ENCODE results near the gene PADI3.
"Not testable (repeated sequence)": the region's sequence is repeated elsewhere in the genome, so short reads cannot be mapped to it uniquely, and the experiment has no call there.

The PADI3 gene

GRCh38 chr1:17215545-17215890, 33.4 kb upstream of the PADI3 start:
- no peak for DNase-seq

GRCh38 chr1:17216078-17216477, 32.8 kb upstream of the PADI3 start:
- no peak for DNase-seq

- no peak for DNase-seq
Measured at GRCh38 chr1:17217607-17218006, 31.3 kb upstream of the PADI3 start.

- DNase-seq: no peak
Measured at GRCh38 chr1:17218939-17219338, 30.0 kb upstream of the PADI3 start.

- no peak for DNase-seq
Measured at GRCh38 chr1:17220287-17220686, 28.6 kb upstream of the PADI3 start.

GRCh38 chr1:17222557-17222956, 26.3 kb upstream of the PADI3 start:
- peak; percentile 4 for DNase-seq

- DNase-seq: no peak
Measured at GRCh38 chr1:17224434-17224833, 24.5 kb upstream of the PADI3 start.

GRCh38 chr1:17225140-17225539, 23.8 kb upstream of the PADI3 start:
- no peak for DNase-seq

- DNase-seq: no peak
Measured at GRCh38 chr1:17227358-17227915, 21.5 kb upstream of the PADI3 start.

GRCh38 chr1:17228619-17229018, 20.3 kb upstream of the PADI3 start:
- no peak for DNase-seq

GRCh38 chr1:17229379-17229778, 19.5 kb upstream of the PADI3 start:
- DNase-seq: no peak

GRCh38 chr1:17230106-17230505, 18.8 kb upstream of the PADI3 start:
- DNase-seq: no peak

GRCh38 chr1:17230671-17231310, 18.1 kb upstream of the PADI3 start:
- no peak for DNase-seq

- no peak for DNase-seq
Measured at GRCh38 chr1:17232759-17233661, 15.9 kb upstream of the PADI3 start.

- DNase-seq: no peak
Measured at GRCh38 chr1:17233675-17234320, 15.1 kb upstream of the PADI3 start.

GRCh38 chr1:17234405-17234804, 14.5 kb upstream of the PADI3 start:
- DNase-seq: no peak

GRCh38 chr1:17235135-17235885, 13.6 kb upstream of the PADI3 start:
- no peak for DNase-seq

GRCh38 chr1:17236779-17237560, 11.9 kb upstream of the PADI3 start:
- DNase-seq: peak; percentile 78

GRCh38 chr1:17237561-17237903, 11.4 kb upstream of the PADI3 start:
- no peak for DNase-seq

GRCh38 chr1:17239420-17239819, 9.5 kb upstream of the PADI3 start:
- DNase-seq: peak; percentile 74

GRCh38 chr1:17241011-17241779, 7.7 kb upstream of the PADI3 start:
- DNase-seq: not testable (repeated sequence)

- DNase-seq: not testable (repeated sequence)
Measured at GRCh38 chr1:17241780-17242074, 7.2 kb upstream of the PADI3 start.

All from left hindlimb (tissue), 1 donor.